AG04449 (cell line): ENCODE data around the gene NLGN1.

Source experiments
- CTCF ChIA-PET: fragments of 350-600 bp; formaldehyde crosslinking; extraction: SDS; loops from one replicate; lab custom pipeline; 2021; ENCODE audit warnings: antibody characterized with exemption; lab: Yijun Ruan, JAX
- POLR2A ChIA-PET: fragments of 400-600, 350-600 bp; formaldehyde crosslinking; extraction: SDS; loops from one replicate; lab custom pipeline; 2020; ENCODE audit warnings: antibody characterized with exemption, inconsistent platforms; lab: Yijun Ruan, JAX
- DNase-seq: peaks from one replicate; pipeline ENCODE4 v3.0.0-alpha.2; 2010; ENCODE audit warnings: low read depth, low spot score
- H3K4me3 ChIP-seq: 2 replicates; pipeline ENCODE4 v1.5.1; 2011; ENCODE audit warnings: low read depth, mild to moderate bottlenecking, control low read depth, low read length
- CTCF ChIP-seq: IDR thresholded peaks from one replicate; pipeline ENCODE4 v1.5.1; 2011; ENCODE audit warnings: mild to moderate bottlenecking, moderate library complexity, low read length, control low read depth, inconsistent platforms; ENCODE audit not compliant: insufficient read depth; ENCODE audit errors: missing control alignments

The NLGN1 gene

DNA sequence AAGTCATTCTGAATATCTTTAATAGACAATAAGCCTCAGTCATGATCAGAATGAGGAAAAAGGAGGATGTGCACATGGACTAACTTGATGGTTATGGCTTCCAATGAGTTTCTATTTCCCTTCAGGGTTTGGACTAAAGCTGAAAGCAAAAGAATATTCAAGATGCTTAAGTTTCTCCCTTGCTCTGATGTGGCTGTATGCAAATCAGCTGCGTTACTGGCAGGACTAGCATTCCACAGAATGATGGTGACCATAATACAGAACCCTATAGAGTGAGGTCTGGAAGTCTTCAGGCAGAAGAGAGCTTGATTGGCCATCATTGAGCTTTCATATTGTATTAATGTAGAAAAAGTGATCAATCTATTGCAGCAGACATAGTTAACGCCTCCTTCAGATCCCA, 466.0 kb downstream of the NLGN1 start:
- no peak for DNase-seq
- no peak for TF ChIP-seq CTCF
- H3K4me3 ChIP-seq = no peak overlapping the region
- CTCF ChIA-PET = no interaction called here
- POLR2A ChIA-PET = no interaction called here

- ChIA-PET CTCF (no interaction called here), POLR2A (no interaction called here)
- no peak for DNase-seq
- no peak for TF ChIP-seq CTCF
- H3K4me3 ChIP-seq = no peak overlapping the region
These were observed 468.5 kb downstream of the NLGN1 start for GRCh38 chr3:173865900-173866498.

DNA sequence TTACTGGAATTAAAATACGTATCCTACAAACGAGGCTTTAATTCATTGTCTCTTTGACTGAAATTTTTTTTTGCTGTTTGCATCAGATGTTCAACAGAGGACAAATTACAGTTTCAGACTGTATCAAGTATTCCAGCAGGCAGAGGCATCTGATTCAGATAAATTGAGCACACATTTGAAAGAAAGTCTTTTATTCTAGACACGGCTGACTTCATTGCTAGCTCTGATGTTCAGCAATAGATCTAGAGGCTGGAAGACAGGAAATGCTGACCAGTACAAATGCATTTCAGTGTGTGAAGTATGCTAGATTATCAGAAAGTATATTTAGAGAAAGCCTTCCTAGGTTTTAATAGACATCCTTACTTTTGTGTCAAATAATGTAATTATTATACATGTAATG, 472.2 kb downstream of the NLGN1 start:
- CTCF ChIA-PET = no interaction called here
- no peak for DNase-seq
- no peak for TF ChIP-seq CTCF
- POLR2A ChIA-PET = no interaction called here
- no peak overlapping the region for H3K4me3 ChIP-seq

DNA sequence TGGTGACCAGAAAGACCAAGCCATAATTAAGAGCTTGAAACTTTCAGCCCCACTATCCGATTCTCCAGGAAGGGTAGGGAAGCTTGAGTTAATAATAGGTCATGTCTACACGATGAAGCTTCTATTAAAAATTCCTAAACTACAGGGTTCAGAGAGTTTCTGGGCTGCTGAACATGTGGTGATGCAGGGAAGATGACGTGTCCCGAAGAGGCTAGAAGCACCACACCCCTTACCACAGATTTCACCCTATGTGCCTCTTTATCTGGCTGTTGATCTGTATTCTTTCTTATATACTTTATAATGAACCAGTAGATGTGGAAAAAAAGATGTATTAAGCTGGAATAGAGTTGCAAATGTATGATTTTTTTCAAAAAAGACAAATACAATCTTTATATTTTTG, 473.4 kb downstream of the NLGN1 start:
- ChIA-PET POLR2A (interaction anchor here (0.7 kb wide), 1 partner anchor 22 kb away, joined by 3 read pairs; no protein-coding TSS in a partner anchor), CTCF (interaction anchor here (1.1 kb wide), 1 partner anchor 22 kb away, joined by 3 read pairs; no protein-coding TSS in a partner anchor)
- TF ChIP-seq CTCF = no peak
- no peak overlapping the region for H3K4me3 ChIP-seq
- no peak for DNase-seq

- CTCF ChIA-PET = no interaction called here
- H3K4me3 ChIP-seq = no peak overlapping the region
- POLR2A ChIA-PET = no interaction called here
- TF ChIP-seq CTCF = no peak
- DNase-seq = no peak
These were observed 478.2 kb downstream of the NLGN1 start for GRCh38 chr3:173875790-173876189.

DNA sequence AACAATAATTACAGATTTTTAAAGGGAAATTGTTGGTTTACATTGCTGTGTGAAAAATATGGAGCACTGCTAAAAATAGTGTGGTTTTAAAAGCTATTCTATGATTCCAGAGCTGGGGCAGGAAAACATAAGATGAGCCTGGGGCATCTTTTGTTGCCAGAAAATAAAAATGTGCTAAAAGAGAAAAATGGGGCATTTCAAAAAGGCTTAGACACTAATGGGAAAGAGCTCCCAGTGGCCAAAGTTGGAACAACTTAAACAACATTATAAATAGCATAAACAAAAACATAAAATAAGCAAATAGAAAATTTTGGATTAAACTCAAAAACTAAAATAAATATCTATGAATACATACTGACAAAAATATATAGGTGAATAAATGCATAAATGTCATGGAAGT, 478.9 kb downstream of the NLGN1 start:
- CTCF ChIA-PET = interaction anchor here (1.0 kb wide), 1 partner anchor 17 kb away, joined by 4 read pairs; no protein-coding TSS in a partner anchor
- POLR2A ChIA-PET = no interaction called here
- no peak overlapping the region for H3K4me3 ChIP-seq
- no peak for DNase-seq
- TF ChIP-seq CTCF = no peak
